OCI-LY3 (cell line): Measurements from ENCODE around the gene INPP5F.

ENCODE experiments used
- H2AFZ ChIP-seq: fragments of 200-600, 300-600 bp; shearing (Covaris generic); 2 replicates; pipeline ENCODE4 v1.6.0; 2014; ENCODE audit warnings: antibody characterized with exemption, low read depth, low read length
- H3K27ac ChIP-seq: fragments of 200-600, 300-600 bp; sonication (generic); 2 replicates; pipeline ENCODE4 v1.5.1; 2014; ENCODE audit warnings: mild to moderate bottlenecking, low read length, moderate library complexity, mixed read lengths
- H3K27me3 ChIP-seq: fragments of 200-600, 300-600 bp; sonication (generic); 2 replicates; pipeline ENCODE4 v1.6.1; 2014; ENCODE audit warnings: low read depth, low read length, mixed read lengths
- H3K36me3 ChIP-seq: fragments of 200-600, 300-600 bp; sonication (generic); replicated peaks from 2 replicates; pipeline ENCODE3; 2014; ENCODE audit warnings: low read depth, low read length, mixed read lengths
- H3K4me1 ChIP-seq: fragments of 300-600, 200-600 bp; sonication (generic); 2 replicates; pipeline ENCODE4 v1.6.1; 2014; ENCODE audit warnings: low read length, mixed read lengths
- H3K4me2 ChIP-seq: fragments of 200-600, 300-600 bp; sonication (generic); 2 replicates; pipeline ENCODE4 v1.6.1; 2014; ENCODE audit warnings: low read length, mixed read lengths
- H3K4me3 ChIP-seq: fragments of 300-600, 200-600 bp; sonication (generic); 2 replicates; pipeline ENCODE4 v1.5.1; 2014; ENCODE audit warnings: antibody characterized with exemption, mild to moderate bottlenecking, low read length, moderate library complexity
- H3K79me2 ChIP-seq: fragments of 300-600, 200-600 bp; shearing (Covaris generic); 2 replicates; pipeline ENCODE4 v1.6.1; 2014; ENCODE audit warnings: mild to moderate bottlenecking, low read length, mixed read lengths
- H3K9ac ChIP-seq: fragments of 300-600, 200-600 bp; shearing (Covaris generic); 2 replicates; pipeline ENCODE4 v1.6.0; 2014; ENCODE audit warnings: mild to moderate bottlenecking, low read length, moderate library complexity
- H3K9me3 ChIP-seq: fragments of 200-600, 300-600 bp; shearing (Covaris generic); 2 replicates; pipeline ENCODE4 v1.6.1; 2014; ENCODE audit warnings: low read length, mixed read lengths; ENCODE audit not compliant: insufficient read depth
- H4K20me1 ChIP-seq: fragments of 200-600, 300-600 bp; sonication (generic); 2 replicates; pipeline ENCODE4 v1.6.1; 2016; ENCODE audit warnings: low read length, mixed read lengths; ENCODE audit not compliant: insufficient read depth
- CTCF ChIP-seq: fragments of 200-600, 300-600 bp; sonication (generic); IDR thresholded peaks from 2 replicates; pipeline ENCODE4 v1.5.1; 2014; ENCODE audit warnings: antibody characterized with exemption, low read length, low read depth
- EZH2phosphoT487 ChIP-seq: fragments of 200-600 bp; shearing (Covaris generic); IDR thresholded peaks from 2 replicates; pipeline ENCODE4 v1.6.1; 2018; ENCODE audit warnings: antibody characterized with exemption, mixed run types, low read depth

The INPP5F gene

GRCh38 chr10:119742947-119743648 lies 17.2 kb downstream of the INPP5F start:
- no peak overlapping the region for H3K9ac ChIP-seq
- TF ChIP-seq CTCF = no peak
- no peak for TF ChIP-seq EZH2phosphoT487
- H3K4me1 ChIP-seq = peaks cover 11% of the 10 kb centered on the region
- no peak overlapping the region for H3K4me3 ChIP-seq
- H3K9me3 ChIP-seq = no peaks in the 10 kb centered on the region
- peaks cover 12% of the 10 kb centered on the region for H3K79me2 ChIP-seq
- no peaks in the 10 kb centered on the region for H3K36me3 ChIP-seq
- no peaks in the 10 kb centered on the region; the same call in none of the 2 replicates for H4K20me1 ChIP-seq
- H3K27me3 ChIP-seq = no peaks in the 10 kb centered on the region
- H3K4me2 ChIP-seq = no peak overlapping the region
- H2AFZ ChIP-seq = no peak overlapping the region
- H3K27ac ChIP-seq = no peak overlapping the region

- Histone ChIP-seq H3K79me2 (peaks cover 5% of the 10 kb centered on the region; the same call in 1 of the 2 replicates), H3K27ac (no peak overlapping the region), H3K4me2 (no peak overlapping the region), H3K9me3 (no peaks in the 10 kb centered on the region), H3K27me3 (no peaks in the 10 kb centered on the region), H3K36me3 (no peaks in the 10 kb centered on the region), H3K4me3 (no peak overlapping the region), H3K9ac (no peak overlapping the region), H4K20me1 (peaks cover 5% of the 10 kb centered on the region), H3K4me1 (peaks cover 15% of the 10 kb centered on the region), H2AFZ (no peak overlapping the region)
- TF ChIP-seq EZH2phosphoT487 = no peak
- no peak for TF ChIP-seq CTCF
Measured at GRCh38 chr10:119747940-119748339, 22.1 kb downstream of the INPP5F start.

- Histone ChIP-seq H3K27me3 (no peaks in the 10 kb centered on the region), H3K36me3 (no peaks in the 10 kb centered on the region), H3K79me2 (peaks cover 5% of the 10 kb centered on the region; the same call in 1 of the 2 replicates), H3K4me3 (no peak overlapping the region), H3K9ac (no peak overlapping the region), H3K9me3 (no peaks in the 10 kb centered on the region), H3K4me1 (peaks cover 19% of the 10 kb centered on the region), H3K27ac (no peak overlapping the region), H3K4me2 (no peak overlapping the region), H4K20me1 (peaks cover 10% of the 10 kb centered on the region), H2AFZ (no peak overlapping the region)
- TF ChIP-seq EZH2phosphoT487 (no peak), CTCF (no peak)
Measured at GRCh38 chr10:119748871-119749270, 23.0 kb downstream of the INPP5F start.

GRCh38 chr10:119749455-119749854 lies 23.6 kb downstream of the INPP5F start:
- no peaks in the 10 kb centered on the region for H3K9me3 ChIP-seq
- no peak overlapping the region for H3K4me2 ChIP-seq
- peaks cover 10% of the 10 kb centered on the region for H4K20me1 ChIP-seq
- H3K4me3 ChIP-seq = no peak overlapping the region
- no peaks in the 10 kb centered on the region for H3K27me3 ChIP-seq
- H3K36me3 ChIP-seq = no peaks in the 10 kb centered on the region
- H3K79me2 ChIP-seq = peaks cover 5% of the 10 kb centered on the region; the same call in 1 of the 2 replicates
- TF ChIP-seq CTCF = no peak
- no peak for TF ChIP-seq EZH2phosphoT487
- H3K4me1 ChIP-seq = peaks cover 19% of the 10 kb centered on the region
- no peak overlapping the region for H3K9ac ChIP-seq
- no peak overlapping the region for H2AFZ ChIP-seq
- H3K27ac ChIP-seq = no peak overlapping the region
